ENCODE measurements around the gene CDK18. TPM values are rescaled to one million over a fixed set of nuclear protein-coding genes. Genes with fewer than 3 reads are reported as not detected.

CDK18 gene
- polyA plus RNA-seq, 1 experiment = 0.36 TPM

GRCh38 chr1:205519541-205520131 lies 15.2 kb downstream of the CDK18 start:
- CTCF ChIA-PET = interaction anchor here (0.9 to 14.2 kb wide), 5 partner anchors 9 to 184 kb away, joined by 4 to 427 read pairs (median 7); no protein-coding TSS in a partner anchor
- no peaks in the 10 kb centered on the region for H3K9me3 ChIP-seq (ENCODE audit: control insufficient read depth, insufficient read depth, low read length)
- no peak for TF ChIP-seq CTCF (IDR thresholded peaks at IDR 0.05; ENCODE audit: low read depth, low read length)
- POLR2A ChIA-PET = interaction anchor here (0.5 to 0.6 kb wide), 2 partner anchors 32 to 266 kb away, joined by 3 read pairs; no protein-coding TSS in a partner anchor
- no peak overlapping the region for H3K4me3 ChIP-seq (ENCODE audit: low read depth, low read length)
- no peak overlapping the region for H3K27ac ChIP-seq (ENCODE audit: low read depth, low read length)
- peaks cover 35% of the 10 kb centered on the region for H3K27me3 ChIP-seq (ENCODE audit: control insufficient read depth, insufficient read depth, low read length)
- no peak for DNase-seq (ENCODE audit: low read depth, low spot score)

- ChIA-PET POLR2A (no interaction called here), CTCF (interaction anchor here (0.6 to 14.2 kb wide), 5 partner anchors 9 to 247 kb away, joined by 3 to 427 read pairs (median 6); no protein-coding TSS in a partner anchor)
- H3K4me3 ChIP-seq (ENCODE audit: low read depth, low read length) = no peak overlapping the region
- DNase-seq (ENCODE audit: low read depth, low spot score) = no peak
- no peaks in the 10 kb centered on the region for H3K9me3 ChIP-seq (ENCODE audit: control insufficient read depth, insufficient read depth, low read length)
- H3K27me3 ChIP-seq (ENCODE audit: control insufficient read depth, insufficient read depth, low read length) = peaks cover 35% of the 10 kb centered on the region
- TF ChIP-seq CTCF (IDR thresholded peaks at IDR 0.05; ENCODE audit: low read depth, low read length) = no peak
- no peak overlapping the region for H3K27ac ChIP-seq (ENCODE audit: low read depth, low read length)
Measured at GRCh38 chr1:205520709-205521108, 16.2 kb downstream of the CDK18 start.

- TF ChIP-seq CTCF (IDR thresholded peaks at IDR 0.05; ENCODE audit: low read depth, low read length) = no peak
- CTCF ChIA-PET = interaction anchor here (0.9 to 14.2 kb wide), 5 partner anchors 23 to 185 kb away, joined by 3 to 427 read pairs (median 55); no protein-coding TSS in a partner anchor
- DNase-seq (ENCODE audit: low read depth, low spot score) = no peak
- H3K9me3 ChIP-seq (ENCODE audit: control insufficient read depth, insufficient read depth, low read length) = no peaks in the 10 kb centered on the region
- POLR2A ChIA-PET = no interaction called here
- no peak overlapping the region for H3K27ac ChIP-seq (ENCODE audit: low read depth, low read length)
- H3K27me3 ChIP-seq (ENCODE audit: control insufficient read depth, insufficient read depth, low read length) = peaks cover 35% of the 10 kb centered on the region
- H3K4me3 ChIP-seq (ENCODE audit: low read depth, low read length) = no peak overlapping the region
Measured at GRCh38 chr1:205521686-205522085, 17.2 kb downstream of the CDK18 start.

GRCh38 chr1:205522692-205523091 lies 18.2 kb downstream of the CDK18 start:
- CTCF ChIA-PET = interaction anchor here (0.8 to 14.2 kb wide), 14 partner anchors 14 to 267 kb away, joined by 4 to 427 read pairs (median 10); no protein-coding TSS in a partner anchor

More at GRCh38 chr1:205522692-205523091, 18.2 kb downstream of the CDK18 start:
- no peaks in the 10 kb centered on the region for H3K9me3 ChIP-seq (ENCODE audit: control insufficient read depth, insufficient read depth, low read length)
- no peak overlapping the region for H3K27ac ChIP-seq (ENCODE audit: low read depth, low read length)
- H3K4me3 ChIP-seq (ENCODE audit: low read depth, low read length) = no peak overlapping the region
- POLR2A ChIA-PET = no interaction called here
- H3K27me3 ChIP-seq (ENCODE audit: control insufficient read depth, insufficient read depth, low read length) = peaks cover 30% of the 10 kb centered on the region
- no peak for DNase-seq (ENCODE audit: low read depth, low spot score)
- no peak for TF ChIP-seq CTCF (IDR thresholded peaks at IDR 0.05; ENCODE audit: low read depth, low read length)

All from AG04450 (cell line).